Measurements from ENCODE around the gene HSPB9.

- TF ChIP-seq POLR2AphosphoS5 (IDR thresholded peaks at IDR 0.05) (no peak), CTCF (IDR thresholded peaks at IDR 0.05) (no peak), POLR2A (IDR thresholded peaks at IDR 0.05) (no peak), EP300 (IDR thresholded peaks at IDR 0.05) (no peak)
Measured at GRCh38 chr17:42119301-42119700, 3.3 kb upstream of the HSPB9 start.

Data from upper lobe of left lung (tissue), 4 donors.